Superior temporal gyrus (tissue), 1 donor: ENCODE results near the gene HMX3.
"Not testable (repeated sequence)": the region's sequence is repeated elsewhere in the genome, so short reads cannot be mapped to it uniquely, and the experiment has no call there.

ENCODE experiments used
- DNase-seq: peaks from one replicate; pipeline ENCODE4 v3.0.0-alpha.2; 2016; ENCODE audit errors: extremely low spot score

Gene HMX3

DNA sequence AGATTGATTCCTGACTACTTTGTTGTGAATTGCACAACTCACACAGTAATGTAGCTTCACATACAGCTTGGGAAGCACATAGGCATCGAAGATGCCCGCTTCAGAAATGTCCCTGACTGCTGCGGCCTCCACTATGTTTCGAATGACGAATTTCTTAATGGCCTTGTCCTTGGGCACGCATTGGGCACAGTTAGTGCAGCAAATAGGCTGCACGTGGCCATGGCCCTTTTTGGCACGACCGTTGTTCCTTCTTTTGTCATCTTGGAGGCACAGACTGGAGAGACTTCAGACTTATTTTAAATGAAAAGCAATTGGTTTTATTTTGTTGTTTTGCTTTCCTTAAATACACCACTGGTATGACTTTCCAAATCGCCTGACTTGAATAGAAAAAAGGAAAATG, 35.8 kb downstream of the HMX3 start:
- not testable (repeated sequence) for DNase-seq

DNA sequence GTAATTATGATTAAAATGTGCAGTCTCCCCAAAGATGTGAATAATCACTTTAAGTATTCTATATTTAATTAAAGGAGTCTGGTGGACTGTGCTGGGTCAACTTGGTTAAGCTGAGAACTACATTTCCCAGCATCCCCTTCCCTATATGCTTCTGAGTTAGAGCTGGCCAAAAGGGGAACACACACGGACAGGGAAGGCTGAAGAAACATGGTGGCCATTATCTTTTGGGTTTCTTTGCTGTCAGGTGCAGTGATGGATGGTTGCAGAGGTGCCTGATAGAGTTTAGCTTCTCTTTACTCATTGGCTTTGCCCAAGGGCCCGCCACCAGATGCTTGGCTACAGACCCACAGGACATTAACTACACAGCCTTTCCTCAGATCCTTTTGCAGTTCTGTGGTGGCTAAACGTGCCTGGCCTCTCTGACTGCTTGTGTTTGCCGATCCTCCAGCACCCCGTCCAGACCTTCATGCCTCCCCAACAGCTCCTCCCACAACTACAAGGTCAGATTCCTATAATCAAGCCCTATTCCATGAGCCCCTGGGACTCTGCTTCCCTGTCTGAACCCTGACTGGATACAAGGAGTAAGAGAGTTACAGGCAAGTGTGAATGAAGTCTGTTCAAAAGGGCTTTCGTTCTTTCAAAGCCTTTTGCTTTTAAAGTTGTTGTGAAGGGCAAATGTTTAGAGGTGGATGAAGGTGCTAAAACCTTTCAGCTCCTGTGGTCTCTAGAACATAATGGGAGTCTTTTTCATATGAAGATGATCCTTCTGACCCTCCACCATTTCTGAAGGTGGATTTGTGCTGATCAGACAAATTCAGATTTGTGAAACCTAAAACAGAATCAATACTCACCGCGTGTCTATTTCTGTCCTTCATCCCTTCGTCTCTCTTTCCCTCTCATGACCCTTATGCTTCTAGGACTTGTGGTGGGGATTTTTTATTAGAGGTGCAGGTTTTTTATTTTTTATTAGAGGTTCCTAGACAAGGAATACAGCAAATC, 39.9 kb downstream of the HMX3 start:
- no peak for DNase-seq

DNA sequence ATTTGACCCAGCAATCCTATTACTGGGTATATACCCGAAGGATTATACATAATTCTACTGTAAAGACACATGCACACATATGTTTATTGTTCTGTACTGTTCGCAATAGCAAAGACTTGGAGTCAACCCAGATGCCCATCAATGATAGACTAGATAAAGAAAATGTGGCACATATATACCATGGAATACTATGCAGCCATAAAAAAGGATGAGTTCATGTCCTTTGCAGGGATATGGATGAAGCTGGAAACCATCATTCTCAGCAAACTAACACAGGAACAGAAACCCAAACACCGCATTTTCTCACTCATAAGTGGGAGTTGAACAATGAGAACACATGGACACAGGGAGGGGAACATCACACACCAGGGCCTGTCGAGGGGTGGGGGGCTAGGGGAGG, 42.6 kb downstream of the HMX3 start:
- DNase-seq, result not testable (repeated sequence)

- no peak for DNase-seq
Observed at GRCh38 chr10:123180101-123181090, 44.6 kb downstream of the HMX3 start.

- DNase-seq, result no peak
Observed at GRCh38 chr10:123183724-123184123, 48.0 kb downstream of the HMX3 start.

DNA sequence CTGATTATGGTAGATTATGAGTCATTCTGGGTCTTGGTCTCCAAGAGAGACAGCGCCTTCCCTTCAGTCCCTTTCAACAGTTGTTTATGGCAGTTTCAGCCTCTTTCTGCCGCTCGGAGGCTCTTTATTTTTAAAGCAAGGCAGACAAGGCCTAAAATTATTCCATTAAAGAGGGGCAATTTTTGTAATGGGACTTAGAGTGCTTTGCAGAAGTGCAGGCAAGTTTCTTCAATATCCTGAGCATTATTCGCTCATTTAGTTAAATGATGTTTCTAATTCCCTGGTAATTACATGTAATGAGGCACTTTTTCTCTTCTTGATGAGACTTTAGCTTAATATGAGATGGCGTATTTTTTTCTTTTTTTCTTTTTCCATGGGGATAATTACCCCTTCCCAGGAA, 52.0 kb downstream of the HMX3 start:
- no peak for DNase-seq
